GM12874 (cell line): Measurements from ENCODE around the gene RTN3.

Experiments used
- CTCF ChIP-seq: IDR thresholded peaks from 2 replicates; pipeline ENCODE4 v1.5.1; 2011; ENCODE audit warnings: low read depth, mild to moderate bottlenecking, control low read depth, low read length, moderate library complexity; ENCODE audit not compliant: insufficient read depth

Gene RTN3

GRCh38 chr11:63710476-63711217 is 29.3 kb downstream of the RTN3 start:
- no peak for TF ChIP-seq CTCF

GRCh38 chr11:63711838-63712237 is 30.5 kb downstream of the RTN3 start:
- TF ChIP-seq CTCF = no peak

- TF ChIP-seq CTCF = no peak
Measured at GRCh38 chr11:63713766-63714165, 32.5 kb downstream of the RTN3 start.

- no peak for TF ChIP-seq CTCF
Measured at GRCh38 chr11:63716046-63716445, 34.7 kb downstream of the RTN3 start.

- TF ChIP-seq CTCF = no peak
Measured at GRCh38 chr11:63719001-63719400, 37.7 kb downstream of the RTN3 start.

GRCh38 chr11:63719987-63720386 is 38.7 kb downstream of the RTN3 start:
- no peak for TF ChIP-seq CTCF

- TF ChIP-seq CTCF = no peak
Measured at GRCh38 chr11:63720611-63721010, 39.3 kb downstream of the RTN3 start.
